Measurements from ENCODE around the gene FAM3C. TPM values are rescaled to one million over a fixed set of nuclear protein-coding genes. Genes with fewer than 3 reads are reported as not detected.
A peak's percentile ranks its signal among the peaks of the same experiment; 100 is the strongest.

FAM3C gene
- total RNA-seq, 1 donor from 2014 or later: 89.8 TPM

- no peak for DNase-seq
Observed at GRCh38 chr7:121376979-121377378, 19.1 kb downstream of the FAM3C start.

- no peak for DNase-seq
Observed at GRCh38 chr7:121373177-121373576, 22.9 kb downstream of the FAM3C start.

GRCh38 chr7:121372376-121373010, 23.6 kb downstream of the FAM3C start:
- no peak for DNase-seq

- no peak for DNase-seq
Observed at GRCh38 chr7:121371883-121372282, 24.2 kb downstream of the FAM3C start.

GRCh38 chr7:121371367-121371766, 24.7 kb downstream of the FAM3C start:
- no peak for DNase-seq

GRCh38 chr7:121369462-121369861, 26.6 kb downstream of the FAM3C start:
- DNase-seq: peak; percentile 44

- DNase-seq: peak; percentile 73
Observed at GRCh38 chr7:121366852-121367431, 29.2 kb downstream of the FAM3C start.

GRCh38 chr7:121360564-121360963, 35.5 kb downstream of the FAM3C start:
- DNase-seq: no peak

- no peak for DNase-seq
Observed at GRCh38 chr7:121355574-121355973, 40.5 kb downstream of the FAM3C start.

GRCh38 chr7:121352323-121352722, 43.8 kb downstream of the FAM3C start:
- no peak for DNase-seq

- no peak for DNase-seq
Observed at GRCh38 chr7:121351682-121352081, 44.4 kb downstream of the FAM3C start.

GRCh38 chr7:121344497-121344896, 51.6 kb downstream of the FAM3C start:
- DNase-seq: no peak

- no peak for DNase-seq
Observed at GRCh38 chr7:121344093-121344492, 52.0 kb downstream of the FAM3C start.

- DNase-seq: no peak
Observed at GRCh38 chr7:121343302-121343701, 52.8 kb downstream of the FAM3C start.

GRCh38 chr7:121342631-121343030, 53.5 kb downstream of the FAM3C start:
- no peak for DNase-seq

GRCh38 chr7:121341933-121342332, 54.2 kb downstream of the FAM3C start:
- no peak for DNase-seq

GRCh38 chr7:121339082-121339481, 57.0 kb downstream of the FAM3C start:
- DNase-seq: no peak

- DNase-seq: peak; percentile 26
Observed at GRCh38 chr7:121337398-121337797, 58.7 kb downstream of the FAM3C start.

GRCh38 chr7:121336579-121336978, 59.5 kb downstream of the FAM3C start:
- no peak for DNase-seq

- DNase-seq: no peak
Observed at GRCh38 chr7:121334875-121335648, 61.0 kb downstream of the FAM3C start.

GRCh38 chr7:121334376-121334775, 61.7 kb downstream of the FAM3C start:
- DNase-seq: no peak

- no peak for DNase-seq
Observed at GRCh38 chr7:121331574-121331973, 64.5 kb downstream of the FAM3C start.

- DNase-seq: no peak
Observed at GRCh38 chr7:121331048-121331447, 65.1 kb downstream of the FAM3C start.
